ENCODE data around the gene HAUS7.
"Not testable (repeated sequence)": the region's sequence is repeated elsewhere in the genome, so short reads cannot be mapped to it uniquely, and the experiment has no call there.

Gene HAUS7

GRCh38 chrX:153409414-153410101 is 60.8 kb downstream of the HAUS7 start:
- peaks cover 45% of the 10 kb centered on the region for H3K27me3 ChIP-seq (ENCODE audit: insufficient read depth, low read length)
- no peaks in the 10 kb centered on the region for H3K4me1 ChIP-seq (ENCODE audit: insufficient read depth, low read length)
- no peak overlapping the region for H2AFZ ChIP-seq (ENCODE audit: low read depth, low read length)
- no peaks in the 10 kb centered on the region for H3K9me3 ChIP-seq (ENCODE audit: low read length)
- H3K36me3 ChIP-seq (ENCODE audit: insufficient read depth, low read length) = no peaks in the 10 kb centered on the region
- no peak overlapping the region for H3K4me3 ChIP-seq (ENCODE audit: low read length)

DNA sequence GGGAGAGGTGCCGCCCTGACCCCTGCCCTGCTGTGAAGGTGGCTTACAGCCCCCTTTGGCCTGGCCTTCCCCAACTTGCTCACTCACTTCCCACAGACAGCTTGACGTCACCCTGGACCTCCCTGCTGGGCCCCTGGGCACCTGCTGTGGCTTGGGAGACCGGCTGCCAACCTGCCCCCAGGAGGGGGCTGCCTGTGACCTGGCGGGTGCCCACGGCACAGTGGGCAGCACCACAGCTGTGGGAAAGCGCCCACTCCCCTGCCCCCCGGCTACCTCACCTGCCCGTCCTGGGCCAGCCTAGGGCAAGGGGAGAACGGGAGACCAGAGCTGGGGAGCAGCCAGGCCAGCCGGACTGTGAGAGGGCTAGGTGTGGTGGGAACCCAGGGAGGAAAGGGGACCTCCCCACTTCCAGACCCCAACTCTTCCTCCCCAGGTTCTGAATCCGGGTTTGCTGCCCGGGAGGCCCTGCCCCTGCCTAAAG is 61.5 kb downstream of the HAUS7 start:
- no peaks in the 10 kb centered on the region for H3K9me3 ChIP-seq (ENCODE audit: low read length)
- no peaks in the 10 kb centered on the region for H3K4me1 ChIP-seq (ENCODE audit: insufficient read depth, low read length)
- peaks cover 45% of the 10 kb centered on the region for H3K27me3 ChIP-seq (ENCODE audit: insufficient read depth, low read length)
- H3K4me3 ChIP-seq (ENCODE audit: low read length) = no peak overlapping the region
- no peaks in the 10 kb centered on the region for H3K36me3 ChIP-seq (ENCODE audit: insufficient read depth, low read length)
- H2AFZ ChIP-seq (ENCODE audit: low read depth, low read length) = no peak overlapping the region

DNA sequence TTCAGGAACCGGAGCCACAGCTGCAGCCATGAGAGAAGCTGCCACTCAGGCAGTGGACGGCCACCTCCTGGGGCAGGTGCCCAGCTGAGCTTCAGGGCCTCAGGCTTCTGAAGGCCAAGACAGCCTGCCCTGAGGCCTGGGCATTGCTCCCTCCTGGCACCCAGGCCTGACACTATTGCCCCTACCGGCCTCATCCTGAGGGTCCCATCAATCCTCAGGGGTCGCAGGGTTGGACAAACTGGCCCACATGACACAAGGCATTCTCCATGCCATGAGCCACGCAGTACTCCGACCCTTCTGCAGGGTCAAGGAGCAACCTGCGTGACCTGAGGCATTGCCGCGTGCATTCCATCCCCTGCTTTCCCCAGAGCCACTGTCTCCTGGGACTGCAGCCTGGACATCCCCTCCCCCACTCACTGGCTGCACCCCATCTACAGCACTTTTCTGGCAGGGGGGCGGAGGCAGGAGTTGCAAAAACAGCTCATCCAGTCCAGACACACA is 62.1 kb downstream of the HAUS7 start:
- Histone ChIP-seq H3K4me3 (ENCODE audit: low read length) (no peak overlapping the region), H3K27me3 (ENCODE audit: insufficient read depth, low read length) (peaks cover 47% of the 10 kb centered on the region), H2AFZ (ENCODE audit: low read depth, low read length) (no peak overlapping the region), H3K4me1 (ENCODE audit: insufficient read depth, low read length) (no peaks in the 10 kb centered on the region), H3K36me3 (ENCODE audit: insufficient read depth, low read length) (no peaks in the 10 kb centered on the region), H3K9me3 (ENCODE audit: low read length) (no peaks in the 10 kb centered on the region)

DNA sequence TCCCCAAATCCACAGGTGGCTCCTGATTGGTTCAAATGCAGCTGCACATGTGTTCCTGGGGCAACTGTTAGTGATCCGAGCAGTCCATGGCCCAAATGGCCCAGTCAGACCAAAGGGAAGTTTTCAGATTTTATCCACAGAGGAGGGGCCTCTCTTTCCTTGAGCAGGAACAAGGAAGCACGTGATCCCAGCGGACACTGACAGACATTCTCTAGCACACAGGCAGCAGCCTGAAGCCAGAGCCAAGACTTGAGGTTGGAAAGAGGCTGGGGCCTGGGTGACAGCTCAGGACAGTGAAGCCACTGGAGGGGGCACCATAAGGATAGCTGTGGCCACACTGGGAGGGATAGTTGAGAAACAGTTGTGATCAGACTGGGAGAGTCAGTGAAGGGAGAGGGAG is 62.6 kb downstream of the HAUS7 start:
- Histone ChIP-seq H3K4me1 (ENCODE audit: insufficient read depth, low read length) (no peaks in the 10 kb centered on the region), H2AFZ (ENCODE audit: low read depth, low read length) (no peak overlapping the region), H3K36me3 (ENCODE audit: insufficient read depth, low read length) (no peaks in the 10 kb centered on the region), H3K4me3 (ENCODE audit: low read length) (no peak overlapping the region), H3K27me3 (ENCODE audit: insufficient read depth, low read length) (peaks cover 43% of the 10 kb centered on the region), H3K9me3 (ENCODE audit: low read length) (no peaks in the 10 kb centered on the region)

DNA sequence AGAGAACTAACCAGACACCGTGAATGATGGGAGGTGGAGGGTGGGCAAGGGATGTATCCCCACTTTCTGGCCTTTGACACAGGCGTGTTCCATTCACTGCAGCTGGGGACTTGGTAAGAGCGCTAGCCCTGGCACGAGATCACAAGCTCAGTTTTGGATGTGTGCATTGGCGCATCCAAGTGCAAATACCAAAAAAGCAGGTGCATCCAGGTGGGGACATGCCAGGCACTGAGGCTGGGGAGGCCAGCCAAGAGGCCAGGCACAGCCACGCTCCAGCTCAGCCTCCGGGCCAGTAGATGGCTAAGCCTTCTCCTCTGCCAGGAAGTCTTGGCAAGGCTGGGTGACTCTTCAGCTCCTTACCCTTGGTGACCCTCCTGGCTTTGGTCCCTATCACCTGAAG is 63.5 kb downstream of the HAUS7 start:
- Histone ChIP-seq H3K27me3 (ENCODE audit: insufficient read depth, low read length) (peaks cover 37% of the 10 kb centered on the region), H3K36me3 (ENCODE audit: insufficient read depth, low read length) (no peaks in the 10 kb centered on the region), H2AFZ (ENCODE audit: low read depth, low read length) (no peak overlapping the region), H3K4me3 (ENCODE audit: low read length) (no peak overlapping the region), H3K4me1 (ENCODE audit: insufficient read depth, low read length) (no peaks in the 10 kb centered on the region), H3K9me3 (ENCODE audit: low read length) (no peaks in the 10 kb centered on the region)

DNA sequence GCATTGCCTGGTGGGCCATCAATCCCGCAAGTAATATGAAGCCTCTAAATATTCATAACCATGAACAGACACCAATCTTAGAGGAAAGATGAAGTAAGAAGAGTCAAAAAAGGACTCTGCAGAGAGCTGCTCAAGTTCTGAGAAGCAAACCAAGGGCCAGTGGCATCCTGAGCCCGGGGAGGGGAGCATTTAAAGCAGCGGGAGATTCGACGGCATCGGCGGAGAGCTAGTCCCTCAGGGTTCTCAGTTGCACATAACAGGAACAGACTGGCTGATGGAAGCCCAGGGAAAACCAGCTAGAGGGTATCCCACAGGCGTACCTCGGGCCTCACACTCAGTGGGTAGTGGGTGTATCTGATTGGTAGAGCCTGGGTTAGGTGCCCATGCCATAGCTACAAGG is 64.4 kb downstream of the HAUS7 start:
- H3K4me3 ChIP-seq (ENCODE audit: low read length) = no peak overlapping the region
- no peaks in the 10 kb centered on the region for H3K4me1 ChIP-seq (ENCODE audit: insufficient read depth, low read length)
- H3K36me3 ChIP-seq (ENCODE audit: insufficient read depth, low read length) = no peaks in the 10 kb centered on the region
- peaks cover 35% of the 10 kb centered on the region for H3K27me3 ChIP-seq (ENCODE audit: insufficient read depth, low read length)
- no peak overlapping the region for H2AFZ ChIP-seq (ENCODE audit: low read depth, low read length)
- H3K9me3 ChIP-seq (ENCODE audit: low read length) = peaks cover 3% of the 10 kb centered on the region

GRCh38 chrX:153405426-153405825 is 65.0 kb downstream of the HAUS7 start:
- Histone ChIP-seq H3K9me3 (ENCODE audit: low read length) (peaks cover 3% of the 10 kb centered on the region), H2AFZ (ENCODE audit: low read depth, low read length) (no peak overlapping the region), H3K4me3 (ENCODE audit: low read length) (no peak overlapping the region), H3K27me3 (ENCODE audit: insufficient read depth, low read length) (peaks cover 32% of the 10 kb centered on the region), H3K36me3 (ENCODE audit: insufficient read depth, low read length) (no peaks in the 10 kb centered on the region), H3K4me1 (ENCODE audit: insufficient read depth, low read length) (no peaks in the 10 kb centered on the region)

GRCh38 chrX:153404333-153404732 is 66.0 kb downstream of the HAUS7 start:
- peaks cover 32% of the 10 kb centered on the region for H3K27me3 ChIP-seq (ENCODE audit: insufficient read depth, low read length)
- not testable (repeated sequence) for H3K4me3 ChIP-seq (ENCODE audit: low read length); H3K9me3 ChIP-seq (ENCODE audit: low read length); H3K4me1 ChIP-seq (ENCODE audit: insufficient read depth, low read length); H3K36me3 ChIP-seq (ENCODE audit: insufficient read depth, low read length); H2AFZ ChIP-seq (ENCODE audit: low read depth, low read length)

DNA sequence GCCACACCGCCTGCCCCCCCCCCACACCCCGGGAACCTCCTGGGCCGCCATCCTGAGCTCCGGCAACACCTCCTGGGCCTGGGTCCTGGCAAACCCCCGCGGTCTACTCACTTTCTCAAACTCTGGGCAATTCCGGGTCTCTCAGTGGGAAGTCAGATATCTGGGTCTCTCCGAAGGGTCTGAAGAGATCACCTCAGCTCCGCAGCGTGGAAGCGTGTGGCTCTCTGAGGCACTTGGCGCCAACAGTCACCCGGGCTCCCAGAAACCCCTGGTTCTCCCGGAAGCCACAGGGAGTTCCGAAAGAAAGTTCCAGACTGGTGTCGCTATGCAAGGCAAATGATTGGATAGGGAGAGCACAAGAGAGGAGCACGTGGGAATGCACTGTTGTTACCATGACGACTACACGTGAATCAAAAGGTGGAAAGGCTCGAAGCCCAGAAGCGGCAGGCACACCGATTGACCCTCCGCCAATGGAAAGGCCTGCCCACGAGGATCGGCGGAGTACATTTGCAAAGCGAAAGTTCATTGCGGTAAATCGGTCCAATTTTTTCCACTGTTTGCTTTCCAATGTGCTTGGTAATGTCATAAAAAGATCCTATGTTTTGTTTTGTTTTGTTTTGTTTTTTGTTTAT is 69.1 kb downstream of the HAUS7 start, which contains the start of gene PNMA6E:
PNMA6E (minus strand) TSS at position 218 of the 632 bp plus-strand sequence. CDS start 2,501 bp downstream, outside the sequence.
- Histone ChIP-seq H2AFZ (ENCODE audit: low read depth, low read length) (no peak within 1 kb of the TSS), H3K4me1 (ENCODE audit: insufficient read depth, low read length) (no peaks in the 10 kb centered on the region), H3K27me3 (ENCODE audit: insufficient read depth, low read length) (peaks cover 17% of the 10 kb centered on the region), H3K9me3 (ENCODE audit: low read length) (peaks cover 3% of the 10 kb centered on the region), H3K36me3 (ENCODE audit: insufficient read depth, low read length) (no peaks in the 10 kb centered on the region), H3K4me3 (ENCODE audit: low read length) (no peak within 1 kb of the TSS)

DNA sequence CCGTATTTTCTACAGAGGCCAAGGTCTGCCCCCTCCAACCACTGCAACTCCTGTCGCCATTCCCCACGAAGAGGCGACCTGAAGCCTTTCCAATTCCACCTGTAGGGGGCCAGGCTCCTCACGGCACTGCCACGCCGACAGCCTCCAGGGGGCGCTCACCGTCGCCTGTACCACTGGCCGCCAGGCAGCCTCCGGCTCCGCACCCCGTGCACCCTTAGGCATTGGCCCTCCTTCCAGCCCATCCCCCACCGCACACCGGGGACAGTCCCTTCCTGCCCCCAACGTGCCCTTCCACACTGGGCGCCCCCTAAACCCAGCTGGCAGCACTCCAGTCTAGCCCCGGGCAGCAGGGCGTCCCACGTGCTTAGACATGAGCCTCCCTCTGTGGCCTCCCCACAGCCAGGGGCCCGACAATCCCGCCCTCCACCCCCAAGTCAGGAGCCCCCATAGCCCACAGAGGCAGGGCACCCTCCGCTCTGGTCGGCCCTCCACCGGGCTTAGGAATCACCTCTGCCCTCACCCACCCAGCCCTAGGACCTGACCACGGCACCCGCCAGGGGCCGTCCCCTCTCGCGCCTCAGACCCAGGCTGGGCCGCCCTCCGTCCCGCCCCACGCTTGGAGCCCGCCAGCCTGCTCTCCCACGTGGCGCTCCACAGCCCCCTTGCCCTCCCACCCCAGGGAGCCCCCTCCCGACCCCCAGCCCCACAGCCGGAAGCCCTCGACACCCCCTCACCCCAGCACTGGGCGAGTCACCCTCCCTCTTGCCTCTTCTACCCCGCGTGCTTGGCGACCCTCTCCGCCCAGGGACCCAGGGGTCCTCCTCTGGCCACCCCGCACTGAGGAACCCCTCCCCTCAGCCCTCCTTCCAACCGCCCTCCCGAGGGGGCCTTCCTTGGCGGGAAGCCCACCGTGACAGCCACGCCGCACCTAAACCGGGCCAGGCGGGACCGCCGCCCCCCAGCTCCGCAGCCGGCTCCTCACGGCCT is 69.9 kb downstream of the HAUS7 start:
- H3K4me1 ChIP-seq (ENCODE audit: insufficient read depth, low read length) = no peaks in the 10 kb centered on the region
- H3K27me3 ChIP-seq (ENCODE audit: insufficient read depth, low read length) = peaks cover 18% of the 10 kb centered on the region
- no peak overlapping the region for H3K4me3 ChIP-seq (ENCODE audit: low read length)
- no peak overlapping the region for H2AFZ ChIP-seq (ENCODE audit: low read depth, low read length)
- H3K9me3 ChIP-seq (ENCODE audit: low read length) = peaks cover 3% of the 10 kb centered on the region
- no peaks in the 10 kb centered on the region for H3K36me3 ChIP-seq (ENCODE audit: insufficient read depth, low read length)

DNA sequence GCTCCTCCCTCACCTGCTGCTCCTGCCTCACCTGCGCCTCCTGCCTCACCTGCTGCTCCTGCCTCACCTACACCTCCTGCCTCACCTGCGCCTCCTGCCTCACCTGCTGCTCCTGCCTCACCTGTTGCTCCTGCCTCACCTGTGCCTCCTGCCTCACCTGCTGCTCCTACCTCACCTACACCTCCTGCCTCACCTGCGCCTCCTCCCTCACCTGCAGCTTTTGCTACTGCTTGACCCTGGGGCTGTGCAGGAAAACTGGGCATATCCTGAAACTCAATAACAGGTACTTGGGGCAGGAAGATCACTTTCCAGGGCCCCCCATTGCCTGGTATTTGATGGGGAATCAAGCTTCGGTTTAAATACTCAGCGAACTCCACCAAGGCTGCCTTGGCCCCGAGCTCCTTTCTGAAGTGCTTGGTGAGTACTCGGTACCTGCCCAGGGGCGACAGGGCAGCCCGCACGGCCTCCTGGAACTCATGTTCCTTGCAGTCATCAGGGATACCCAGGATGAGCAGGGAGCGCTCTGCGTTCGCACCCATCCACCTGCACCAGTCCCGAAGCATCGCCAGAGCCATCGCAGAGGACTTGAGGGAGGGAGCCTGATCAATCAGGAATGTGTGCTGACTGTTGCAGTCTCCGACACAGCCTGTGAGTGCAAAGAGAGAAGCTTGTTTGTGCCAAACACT is 72.0 kb downstream of the HAUS7 start:
- Histone ChIP-seq H3K4me3 (ENCODE audit: low read length) (no peak overlapping the region), H3K36me3 (ENCODE audit: insufficient read depth, low read length) (no peaks in the 10 kb centered on the region), H3K9me3 (ENCODE audit: low read length) (peaks cover 3% of the 10 kb centered on the region), H2AFZ (ENCODE audit: low read depth, low read length) (no peak overlapping the region), H3K27me3 (ENCODE audit: insufficient read depth, low read length) (peaks cover 15% of the 10 kb centered on the region), H3K4me1 (ENCODE audit: insufficient read depth, low read length) (no peaks in the 10 kb centered on the region)

Data from neuron (in vitro differentiated cells).